ENCODE results near the gene PGLYRP4. TPM values are rescaled to one million over a fixed set of nuclear protein-coding genes. Genes with fewer than 3 reads are reported as not detected.

The PGLYRP4 gene
- total RNA-seq, 1 donor from 2014 or later, result not detected

- DNase-seq (ENCODE audit: low spot score in 2 of 2) (no peak), FAIRE-seq (no peak)
Measured at GRCh38 chr1:153305682-153306081, 43.0 kb downstream of the PGLYRP4 start.

- no peak for FAIRE-seq
Measured at GRCh38 chr1:153302308-153302707, 46.3 kb downstream of the PGLYRP4 start.

GRCh38 chr1:153293851-153294250 is 54.8 kb downstream of the PGLYRP4 start:
- DNase-seq (ENCODE audit: low spot score in 2 of 2) (no peak), FAIRE-seq (no peak)

More at GRCh38 chr1:153302308-153302707, 46.3 kb downstream of the PGLYRP4 start:
- no peak for DNase-seq (ENCODE audit: low spot score in 2 of 2)

GRCh38 chr1:153293480-153293775 is 55.2 kb downstream of the PGLYRP4 start:
- FAIRE-seq, result no peak
- no peak for DNase-seq (ENCODE audit: low spot score in 2 of 2)

- DNase-seq (ENCODE audit: low spot score in 2 of 2) (no peak), FAIRE-seq (no peak)
Measured at GRCh38 chr1:153292740-153293479, 55.7 kb downstream of the PGLYRP4 start.

- no peak for FAIRE-seq
- DNase-seq (ENCODE audit: low spot score in 2 of 2), result no peak
Measured at GRCh38 chr1:153292185-153292584, 56.5 kb downstream of the PGLYRP4 start.

- DNase-seq (ENCODE audit: low spot score in 2 of 2), result no peak
- no peak for FAIRE-seq
Measured at GRCh38 chr1:153291514-153291913, 57.1 kb downstream of the PGLYRP4 start.

- no peak for DNase-seq (ENCODE audit: low spot score in 2 of 2)
- no peak for FAIRE-seq
Measured at GRCh38 chr1:153288634-153289275, 59.9 kb downstream of the PGLYRP4 start.

Small RNAs within 50 kb of the gene (small RNA-seq; reads per million reads assigned to genes)
- gene RNU6-160P (not detected), gene S100A15A (not detected)

Other genes starting within 250 kb of the PGLYRP4 start
- gene SPRR2F, start 235.3 kb downstream of the PGLYRP4 start, total RNA-seq, result not detected
- not detected for gene SPRR2G, start 198.0 kb downstream of the PGLYRP4 start, total RNA-seq
- gene LELP1, start 145.4 kb downstream of the PGLYRP4 start, total RNA-seq, result not detected
- not detected for gene PRR9, start 131.3 kb downstream of the PGLYRP4 start, total RNA-seq
- gene LORICRIN, start 89.2 kb downstream of the PGLYRP4 start, total RNA-seq, result not detected
- not detected for gene PGLYRP3, start 35.9 kb downstream of the PGLYRP4 start, total RNA-seq
- 28.9 TPM for gene S100A9, start 9.0 kb upstream of the PGLYRP4 start, total RNA-seq
- gene S100A12, start 26.8 kb upstream of the PGLYRP4 start, total RNA-seq, result 6.9 TPM
- 7.3 TPM for gene S100A8, start 42.2 kb upstream of the PGLYRP4 start, total RNA-seq
- not detected for gene S100A7A, start 67.7 kb upstream of the PGLYRP4 start, total RNA-seq
- gene S100A7, start 111.8 kb upstream of the PGLYRP4 start, total RNA-seq, result not detected
- gene S100A6, start 187.2 kb upstream of the PGLYRP4 start, total RNA-seq, result 9.8 TPM
- gene S100A5, start 192.1 kb upstream of the PGLYRP4 start, total RNA-seq, result not detected
- gene S100A4, start 197.0 kb upstream of the PGLYRP4 start, total RNA-seq, result 1.6 TPM
- gene S100A3, start 200.4 kb upstream of the PGLYRP4 start, total RNA-seq, result not detected
- gene S100A2, start 217.0 kb upstream of the PGLYRP4 start, total RNA-seq, result not detected